Astrocyte (in vitro differentiated cells and primary cell): Measurements from ENCODE around the gene UBE2F. TPM values are rescaled to one million over a fixed set of nuclear protein-coding genes. Genes with fewer than 3 reads are reported as not detected.

Source experiments
- DNase-seq: peaks from one replicate; pipeline ENCODE4 v3.0.0-alpha.2; 2010; ENCODE audit warnings: low read depth
- FAIRE-seq: peaks from 2 replicates; lab custom pipeline; 2011; peaks lifted over from hg19 to GRCh38; lab: Jason Lieb, UNC
- H2AFZ ChIP-seq: 2 replicates; pipeline ENCODE4 v1.6.0; 2012; ENCODE audit warnings: low read depth, low read length, inconsistent platforms
- H3K27ac ChIP-seq: 2 replicates; pipeline ENCODE4 v1.5.1; 2011; ENCODE audit warnings: low read depth, low read length, inconsistent platforms
- H3K27me3 ChIP-seq: 2 replicates; pipeline ENCODE4 v1.6.0; 2011; ENCODE audit warnings: low read length, inconsistent platforms; ENCODE audit not compliant: insufficient read depth
- H3K36me3 ChIP-seq: 2 replicates; pipeline ENCODE4 v1.5.1; 2011; ENCODE audit warnings: low read length, inconsistent platforms; ENCODE audit not compliant: insufficient read depth
- H3K4me1 ChIP-seq: 2 replicates; pipeline ENCODE4 v1.5.1; 2011; ENCODE audit warnings: low read length, inconsistent platforms; ENCODE audit not compliant: insufficient read depth
- H3K4me2 ChIP-seq: 2 replicates; pipeline ENCODE4 v1.6.0; 2012; ENCODE audit warnings: low read length, inconsistent platforms
- H3K4me3 ChIP-seq: 2 replicates; pipeline ENCODE4 v1.5.1; 2011; ENCODE audit warnings: low read depth, mild to moderate bottlenecking, low read length, inconsistent platforms; ENCODE audit not compliant: insufficient read depth
- H3K79me2 ChIP-seq: 2 replicates; pipeline ENCODE4 v1.6.0; 2012; ENCODE audit warnings: mild to moderate bottlenecking, low read length, inconsistent platforms; ENCODE audit not compliant: insufficient read depth
- H3K9ac ChIP-seq: 2 replicates; pipeline ENCODE4 v1.6.0; 2012; ENCODE audit warnings: mild to moderate bottlenecking, low read length, inconsistent platforms
- H3K9me3 ChIP-seq: 2 replicates; pipeline ENCODE4 v1.5.1; 2012; ENCODE audit warnings: low read depth, mild to moderate bottlenecking, low read length, inconsistent platforms; ENCODE audit not compliant: insufficient read depth
- H4K20me1 ChIP-seq: 2 replicates; pipeline ENCODE4 v1.6.0; 2012; ENCODE audit warnings: low read length, inconsistent platforms; ENCODE audit not compliant: insufficient read depth
- H3K27ac Mint-ChIP-seq: one replicate; pipeline ENCODE4 v1.8.0; 2021; ENCODE audit warnings: mild to moderate bottlenecking, mixed read lengths; ENCODE audit not compliant: unreplicated experiment
- H3K27me3 Mint-ChIP-seq: one replicate; pipeline ENCODE4 v1.8.0; 2021; ENCODE audit warnings: low read depth, mixed read lengths; ENCODE audit not compliant: unreplicated experiment
- H3K36me3 Mint-ChIP-seq: one replicate; pipeline ENCODE4 v1.8.0; 2021; ENCODE audit warnings: low read depth, mixed read lengths; ENCODE audit not compliant: unreplicated experiment
- H3K4me1 Mint-ChIP-seq: one replicate; pipeline ENCODE4 v1.8.0; 2021; ENCODE audit warnings: low read depth, mixed read lengths; ENCODE audit not compliant: unreplicated experiment
- H3K4me3 Mint-ChIP-seq: one replicate; pipeline ENCODE4 v1.8.0; 2021; ENCODE audit warnings: mild to moderate bottlenecking, moderate library complexity, mixed read lengths; ENCODE audit not compliant: unreplicated experiment
- H3K9me3 Mint-ChIP-seq: one replicate; pipeline ENCODE4 v1.8.0; 2021; ENCODE audit warnings: mild to moderate bottlenecking, mixed read lengths; ENCODE audit not compliant: unreplicated experiment
- CTCF ChIP-seq: IDR thresholded peaks from 2 replicates; pipeline ENCODE4 v1.5.1; 2011; ENCODE audit warnings: low read depth, mild to moderate bottlenecking, inconsistent platforms, low read length, moderate library complexity; ENCODE audit not compliant: insufficient read depth
- EZH2 ChIP-seq: IDR thresholded peaks from 2 replicates; pipeline ENCODE4 v1.6.1; 2012; ENCODE audit warnings: mild to moderate bottlenecking, low read length, inconsistent platforms; ENCODE audit not compliant: insufficient read depth
- total RNA-seq: library from RNA; stranded (reverse); gene quantifications from 2 replicates; pipeline ENCODE4 v1.2.1, GENCODE V29; 2021

UBE2F gene
- total RNA-seq, 1 donor from 2014 or later, result 67.1 TPM

- H3K79me2 ChIP-seq, result no peaks in the 10 kb centered on the region
- H3K27ac ChIP-seq, result no peak overlapping the region
- H3K4me3 ChIP-seq, result no peak overlapping the region
- H3K27ac Mint-ChIP-seq, result no peak overlapping the region
- no peaks in the 10 kb centered on the region for H4K20me1 ChIP-seq
- no peak overlapping the region for H3K4me3 Mint-ChIP-seq
- DNase-seq (no peak), FAIRE-seq (no peak)
- no peaks in the 10 kb centered on the region for H3K4me1 ChIP-seq
- peaks cover 2% of the 10 kb centered on the region for H3K36me3 Mint-ChIP-seq
- H2AFZ ChIP-seq, result no peak overlapping the region
- H3K9ac ChIP-seq, result no peak overlapping the region
- no peaks in the 10 kb centered on the region for H3K9me3 ChIP-seq
- H3K36me3 ChIP-seq, result no peaks in the 10 kb centered on the region
- H3K4me2 ChIP-seq, result no peak overlapping the region
- no peaks in the 10 kb centered on the region for H3K27me3 ChIP-seq
- H3K9me3 Mint-ChIP-seq, result peaks cover 2% of the 10 kb centered on the region
- H3K4me1 Mint-ChIP-seq, result no peaks in the 10 kb centered on the region
- H3K27me3 Mint-ChIP-seq, result no peaks in the 10 kb centered on the region
- TF ChIP-seq CTCF, result no peak
- no peak for TF ChIP-seq EZH2
Measured at GRCh38 chr2:238090887-238091286, 124.1 kb downstream of the UBE2F start.

- Histone ChIP-seq H3K27ac (no peak overlapping the region), H3K4me3 (no peak overlapping the region), H3K27me3 (no peaks in the 10 kb centered on the region), H3K9me3 (no peaks in the 10 kb centered on the region), H3K79me2 (no peaks in the 10 kb centered on the region), H4K20me1 (no peaks in the 10 kb centered on the region), H2AFZ (no peak overlapping the region), H3K4me2 (no peak overlapping the region), H3K4me1 (no peaks in the 10 kb centered on the region), H3K36me3 (no peaks in the 10 kb centered on the region), H3K9ac (no peak overlapping the region)
- FAIRE-seq, result no peak
- Mint-ChIP-seq H3K36me3 (peaks cover 2% of the 10 kb centered on the region), H3K27ac (no peak overlapping the region), H3K27me3 (no peaks in the 10 kb centered on the region), H3K9me3 (peaks cover 2% of the 10 kb centered on the region), H3K4me1 (no peaks in the 10 kb centered on the region), H3K4me3 (no peak overlapping the region)
- no peak for DNase-seq
- TF ChIP-seq EZH2, result no peak
Measured at GRCh38 chr2:238091436-238092060, 124.7 kb downstream of the UBE2F start.

Other genes starting within 250 kb of the UBE2F start
- 0.29 and 0.32 TPM in 2 replicates for gene RBM44, start 168.2 kb upstream of the UBE2F start, total RNA-seq
- gene RAMP1, start 107.4 kb upstream of the UBE2F start, total RNA-seq, result 9.1 and 13.7 TPM in 2 replicates
- gene SCLY, start 94.0 kb downstream of the UBE2F start, total RNA-seq, result 12.1 and 15.4 TPM in 2 replicates
- 0.07 TPM in 1 of 2 replicates, not detected in the other for gene ESPNL, start 133.3 kb downstream of the UBE2F start, total RNA-seq
- 0.53 and 0.59 TPM in 2 replicates for gene KLHL30, start 171.7 kb downstream of the UBE2F start, total RNA-seq
- gene ERFE, start 192.0 kb downstream of the UBE2F start, total RNA-seq, result 0.60 and 1.4 TPM in 2 replicates
- gene ILKAP, start 236.7 kb downstream of the UBE2F start, total RNA-seq, result 32.3 and 35.2 TPM in 2 replicates